Neural cell (in vitro differentiated cells): Measurements from ENCODE around the gene ENPP1. TPM values are rescaled to one million over a fixed set of nuclear protein-coding genes. Genes with fewer than 3 reads are reported as not detected.

Experiments used
- H2AFZ ChIP-seq: fragments of 200-600, 300-800 bp; sonication (generic), shearing (Covaris generic); 2 replicates; pipeline ENCODE4 v1.6.0; 2014; ENCODE audit warnings: low read depth, mild to moderate bottlenecking, antibody characterized with exemption, low read length, moderate library complexity
- H3F3A ChIP-seq: fragments of 200-600 bp; shearing (Covaris generic); 2 replicates; pipeline ENCODE4 v1.6.1; 2016; ENCODE audit warnings: mild to moderate bottlenecking, moderate library complexity, mixed read lengths, antibody characterized with exemption, low read length; ENCODE audit not compliant: insufficient read depth, poor library complexity, severe bottlenecking
- H3K27ac ChIP-seq: fragments of 200-600, 300-800 bp; sonication (generic), shearing (Covaris generic); 2 replicates; pipeline ENCODE4 v1.5.1; 2014; ENCODE audit warnings: mild to moderate bottlenecking, low read length, moderate library complexity
- H3K27me3 ChIP-seq: fragments of 300-800, 200-600 bp; sonication (generic), shearing (Covaris generic); 2 replicates; pipeline ENCODE4 v1.6.0; 2014; ENCODE audit warnings: mild to moderate bottlenecking, low read depth, low read length, moderate library complexity; ENCODE audit not compliant: insufficient read depth
- H3K36me3 ChIP-seq: fragments of 300-800, 200-600 bp; sonication (generic), shearing (Covaris generic); 2 replicates; pipeline ENCODE4 v1.5.1; 2014; ENCODE audit warnings: mild to moderate bottlenecking, antibody characterized with exemption, low read length, moderate library complexity; ENCODE audit not compliant: insufficient read depth
- H3K4me2 ChIP-seq: fragments of 300-800, 200-600 bp; sonication (generic), shearing (Covaris generic); 2 replicates; pipeline ENCODE4 v1.6.0; 2014; ENCODE audit warnings: mild to moderate bottlenecking, low read length
- H3K4me3 ChIP-seq: fragments of 300-800, 200-600 bp; sonication (generic), shearing (Covaris generic); 2 replicates; pipeline ENCODE4 v1.5.1; 2014; ENCODE audit warnings: mild to moderate bottlenecking, low read length, moderate library complexity
- H3K79me2 ChIP-seq: fragments of 200-600 bp; shearing (Covaris generic); replicated peaks from 2 replicates; pipeline ENCODE4 v1.6.0; 2014; ENCODE audit warnings: mild to moderate bottlenecking, low read length, moderate library complexity; ENCODE audit not compliant: insufficient read depth
- H3K9ac ChIP-seq: fragments of 300-800, 200-600 bp; sonication (generic), shearing (Covaris generic); 2 replicates; pipeline ENCODE4 v1.6.1; 2016; ENCODE audit warnings: mild to moderate bottlenecking, low read length, mixed read lengths
- H3K9me2 ChIP-seq: fragments of 200-600 bp; shearing (Covaris generic); 2 replicates; pipeline ENCODE4 v1.6.1; 2016; ENCODE audit warnings: mild to moderate bottlenecking, low read length, mixed read lengths; ENCODE audit not compliant: insufficient read depth
- H3K9me3 ChIP-seq: fragments of 200-600, 300-800 bp; sonication (generic), shearing (Covaris generic); 2 replicates; pipeline ENCODE4 v1.6.1; 2016; ENCODE audit warnings: mild to moderate bottlenecking, mixed run types, low read length, moderate library complexity, mixed read lengths
- H4K20me1 ChIP-seq: fragments of 200-600 bp; shearing (Covaris generic); 2 replicates; pipeline ENCODE4 v1.6.1; 2016; ENCODE audit warnings: mild to moderate bottlenecking, mixed run types; ENCODE audit not compliant: insufficient read depth
- EP300 ChIP-seq: fragments of 450-650 bp; conservative IDR thresholded peaks from 2 replicates; pipeline ENCODE4 v1.6.1; 2014; ENCODE audit warnings: antibody characterized with exemption, mild to moderate bottlenecking, moderate library complexity; ENCODE audit not compliant: poor library complexity, severe bottlenecking
- EZH2 ChIP-seq: fragments of 200-600, 300-800 bp; shearing (Covaris generic), sonication (generic); IDR thresholded peaks from 2 replicates; pipeline ENCODE4 v1.6.1; 2014; ENCODE audit warnings: antibody characterized with exemption, low read length, borderline replicate concordance, mild to moderate bottlenecking; ENCODE audit not compliant: insufficient read depth, poor library complexity, severe bottlenecking
- MXI1 ChIP-seq: fragments of 450-650 bp; conservative IDR thresholded peaks from 2 replicates; pipeline ENCODE4 v1.6.1; 2014; ENCODE audit warnings: antibody characterized with exemption, mild to moderate bottlenecking; ENCODE audit not compliant: poor library complexity, severe bottlenecking
- POLR2AphosphoS5 ChIP-seq: IDR thresholded peaks from 2 replicates; pipeline ENCODE4 v1.6.1; 2012
- RAD21 ChIP-seq: fragments of 450-650 bp; conservative IDR thresholded peaks from 2 replicates; pipeline ENCODE4 v1.6.1; 2014; ENCODE audit warnings: antibody characterized with exemption, mild to moderate bottlenecking, moderate library complexity
- SMC3 ChIP-seq: fragments of 450-650 bp; conservative IDR thresholded peaks from 2 replicates; pipeline ENCODE4 v1.6.1; 2014; ENCODE audit warnings: antibody characterized with exemption, mild to moderate bottlenecking, moderate library complexity; ENCODE audit not compliant: poor library complexity
- TAF1 ChIP-seq: IDR thresholded peaks from 2 replicates; pipeline ENCODE4 v1.6.1; 2012; ENCODE audit warnings: low read depth
- polyA plus RNA-seq: library from polyadenylated mRNA; depleted of rRNA; stranded (reverse); fragments of >200 nt; gene quantifications from 2 replicates; pipeline ENCODE4 v1.2.3, GENCODE V29; 2014
- TF ChIP-seq, protein P1 (sequence below): fragments of 450-650 bp; IDR thresholded peaks from 2 replicates; pipeline ENCODE4 v1.5.1; 2014; ENCODE audit warnings: antibody characterized with exemption, mild to moderate bottlenecking, moderate library complexity; ENCODE audit not compliant: poor library complexity, severe bottlenecking
- TF ChIP-seq, protein P2 (sequence below): IDR thresholded peaks from 2 replicates; pipeline ENCODE4 v1.6.1; 2012; ENCODE audit warnings: borderline replicate concordance

ENPP1 gene
- polyA plus RNA-seq, 1 donor from 2014 or later: not detected

DNA sequence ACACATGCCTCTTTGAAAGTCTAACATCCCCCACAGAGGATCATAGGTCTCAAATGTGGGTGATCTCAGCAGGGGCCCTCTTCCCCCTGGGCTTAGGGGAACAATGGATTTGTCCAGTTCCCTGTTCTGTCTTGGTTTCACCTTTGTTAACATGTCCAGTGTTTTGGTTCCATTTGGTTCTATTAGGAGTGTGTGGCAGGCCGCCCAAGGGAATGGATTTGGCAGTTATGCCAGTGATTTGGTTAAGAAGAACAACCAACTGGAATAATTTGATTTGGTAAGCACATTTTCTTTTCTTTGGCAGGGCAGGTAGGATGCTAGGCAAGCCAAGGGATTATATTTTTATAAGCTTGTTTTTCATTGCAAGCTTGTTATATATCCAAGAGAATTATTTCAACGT, 28.5 kb upstream of the ENPP1 start:
- no peaks in the 10 kb centered on the region for H3F3A ChIP-seq
- no peaks in the 10 kb centered on the region for H3K9me2 ChIP-seq

DNA sequence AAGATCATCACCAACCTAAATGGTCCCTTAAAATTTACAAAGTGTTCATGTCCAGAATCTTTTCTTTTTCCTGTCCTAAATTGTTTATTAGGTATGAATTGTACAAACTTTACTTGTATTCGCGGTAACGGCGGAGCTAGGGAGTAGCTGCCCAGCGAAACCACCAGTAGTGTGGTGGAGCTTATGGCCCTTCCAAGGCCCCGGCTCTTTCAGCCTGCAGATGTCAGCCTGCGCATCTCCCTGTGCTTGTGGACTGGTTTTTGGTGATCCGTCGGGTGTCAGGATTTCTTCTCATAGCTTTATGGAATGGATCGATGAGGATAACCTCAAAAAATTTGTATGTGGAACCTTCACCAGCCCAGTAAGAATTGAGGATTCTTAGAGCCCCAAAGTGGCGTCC, 27.2 kb upstream of the ENPP1 start:
- Histone ChIP-seq H3K9me3 (no peaks in the 10 kb centered on the region), H3K4me3 (no peak overlapping the region), H3K9ac (no peak overlapping the region), H3K9me2 (no peaks in the 10 kb centered on the region), H3F3A (no peaks in the 10 kb centered on the region), H3K79me2 (no peaks in the 10 kb centered on the region), H3K27ac (no peak overlapping the region), H3K27me3 (no peaks in the 10 kb centered on the region), H2AFZ (no peak overlapping the region), H3K4me2 (no peak overlapping the region), H3K36me3 (no peaks in the 10 kb centered on the region), H4K20me1 (no peaks in the 10 kb centered on the region)
- TF ChIP-seq TAF1 (no peak), POLR2AphosphoS5 (no peak), RAD21 (no peak), MXI1 (no peak), EZH2 (no peak), SMC3 (no peak), EP300 (no peak)
- TF ChIP-seq, protein P1, sequence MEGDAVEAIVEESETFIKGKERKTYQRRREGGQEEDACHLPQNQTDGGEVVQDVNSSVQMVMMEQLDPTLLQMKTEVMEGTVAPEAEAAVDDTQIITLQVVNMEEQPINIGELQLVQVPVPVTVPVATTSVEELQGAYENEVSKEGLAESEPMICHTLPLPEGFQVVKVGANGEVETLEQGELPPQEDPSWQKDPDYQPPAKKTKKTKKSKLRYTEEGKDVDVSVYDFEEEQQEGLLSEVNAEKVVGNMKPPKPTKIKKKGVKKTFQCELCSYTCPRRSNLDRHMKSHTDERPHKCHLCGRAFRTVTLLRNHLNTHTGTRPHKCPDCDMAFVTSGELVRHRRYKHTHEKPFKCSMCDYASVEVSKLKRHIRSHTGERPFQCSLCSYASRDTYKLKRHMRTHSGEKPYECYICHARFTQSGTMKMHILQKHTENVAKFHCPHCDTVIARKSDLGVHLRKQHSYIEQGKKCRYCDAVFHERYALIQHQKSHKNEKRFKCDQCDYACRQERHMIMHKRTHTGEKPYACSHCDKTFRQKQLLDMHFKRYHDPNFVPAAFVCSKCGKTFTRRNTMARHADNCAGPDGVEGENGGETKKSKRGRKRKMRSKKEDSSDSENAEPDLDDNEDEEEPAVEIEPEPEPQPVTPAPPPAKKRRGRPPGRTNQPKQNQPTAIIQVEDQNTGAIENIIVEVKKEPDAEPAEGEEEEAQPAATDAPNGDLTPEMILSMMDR: no peak
- TF ChIP-seq, protein P2, sequence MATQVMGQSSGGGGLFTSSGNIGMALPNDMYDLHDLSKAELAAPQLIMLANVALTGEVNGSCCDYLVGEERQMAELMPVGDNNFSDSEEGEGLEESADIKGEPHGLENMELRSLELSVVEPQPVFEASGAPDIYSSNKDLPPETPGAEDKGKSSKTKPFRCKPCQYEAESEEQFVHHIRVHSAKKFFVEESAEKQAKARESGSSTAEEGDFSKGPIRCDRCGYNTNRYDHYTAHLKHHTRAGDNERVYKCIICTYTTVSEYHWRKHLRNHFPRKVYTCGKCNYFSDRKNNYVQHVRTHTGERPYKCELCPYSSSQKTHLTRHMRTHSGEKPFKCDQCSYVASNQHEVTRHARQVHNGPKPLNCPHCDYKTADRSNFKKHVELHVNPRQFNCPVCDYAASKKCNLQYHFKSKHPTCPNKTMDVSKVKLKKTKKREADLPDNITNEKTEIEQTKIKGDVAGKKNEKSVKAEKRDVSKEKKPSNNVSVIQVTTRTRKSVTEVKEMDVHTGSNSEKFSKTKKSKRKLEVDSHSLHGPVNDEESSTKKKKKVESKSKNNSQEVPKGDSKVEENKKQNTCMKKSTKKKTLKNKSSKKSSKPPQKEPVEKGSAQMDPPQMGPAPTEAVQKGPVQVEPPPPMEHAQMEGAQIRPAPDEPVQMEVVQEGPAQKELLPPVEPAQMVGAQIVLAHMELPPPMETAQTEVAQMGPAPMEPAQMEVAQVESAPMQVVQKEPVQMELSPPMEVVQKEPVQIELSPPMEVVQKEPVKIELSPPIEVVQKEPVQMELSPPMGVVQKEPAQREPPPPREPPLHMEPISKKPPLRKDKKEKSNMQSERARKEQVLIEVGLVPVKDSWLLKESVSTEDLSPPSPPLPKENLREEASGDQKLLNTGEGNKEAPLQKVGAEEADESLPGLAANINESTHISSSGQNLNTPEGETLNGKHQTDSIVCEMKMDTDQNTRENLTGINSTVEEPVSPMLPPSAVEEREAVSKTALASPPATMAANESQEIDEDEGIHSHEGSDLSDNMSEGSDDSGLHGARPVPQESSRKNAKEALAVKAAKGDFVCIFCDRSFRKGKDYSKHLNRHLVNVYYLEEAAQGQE: no peak

More for the DNA sequence above, 28.5 kb upstream of the ENPP1 start:
- TF ChIP-seq POLR2AphosphoS5 (no peak), EZH2 (no peak), MXI1 (no peak), EP300 (no peak), SMC3 (no peak)
- TF ChIP-seq, protein P1: no peak
- TF ChIP-seq, protein P2: no peak
- Histone ChIP-seq H4K20me1 (no peaks in the 10 kb centered on the region), H3K79me2 (no peaks in the 10 kb centered on the region), H3K27me3 (no peaks in the 10 kb centered on the region), H3K4me3 (no peak overlapping the region), H3K4me2 (no peak overlapping the region), H3K9me3 (no peaks in the 10 kb centered on the region), H3K9ac (no peak overlapping the region), H3K36me3 (no peaks in the 10 kb centered on the region), H3K27ac (no peak overlapping the region), H2AFZ (no peak overlapping the region)
